ENCODE data around the gene TTC16.

TTC16 gene

DNA sequence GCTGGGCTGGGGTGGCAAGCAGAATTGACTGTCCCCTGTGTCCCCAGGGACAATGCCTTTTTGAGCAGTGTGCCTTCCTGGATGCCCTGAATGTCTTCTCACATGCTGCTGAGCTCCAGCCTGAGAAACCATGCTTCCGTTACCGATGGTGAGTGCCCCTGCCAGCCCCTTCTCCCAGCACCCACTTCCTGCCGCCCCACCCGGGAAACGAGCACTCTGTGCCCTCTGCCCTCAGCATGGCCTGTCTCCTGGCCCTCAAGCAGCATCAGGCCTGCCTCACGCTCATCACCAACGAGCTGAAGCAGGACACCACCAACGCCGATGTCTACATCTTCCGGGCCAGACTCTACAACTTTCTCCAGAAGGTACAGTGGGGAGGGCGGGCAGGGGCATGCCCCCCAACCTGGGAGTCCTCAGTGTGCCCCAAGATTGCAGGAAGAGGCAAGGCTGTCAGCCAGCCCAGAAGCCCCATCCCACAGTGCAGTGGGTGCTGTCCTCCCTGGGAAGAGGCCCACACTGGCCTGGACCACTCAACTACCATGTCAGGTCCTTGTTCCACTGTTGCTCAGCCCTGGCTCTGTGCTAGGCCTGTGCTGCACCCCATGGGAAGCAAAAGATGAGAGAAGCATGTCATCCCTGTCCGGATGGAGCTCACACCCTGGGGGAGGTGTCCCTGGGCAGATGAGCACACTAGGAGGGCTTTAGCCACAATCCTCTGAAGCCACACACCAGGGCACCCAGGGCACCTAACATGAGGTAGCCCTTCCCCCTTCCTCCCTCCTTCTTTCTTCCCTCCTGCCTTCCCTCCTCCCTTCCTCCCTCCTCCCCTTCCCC lies 4.4 kb downstream of the TTC16 start:
- Histone ChIP-seq H3K79me1 (ENCODE audit: low read length) (no peaks in the 10 kb centered on the region), H3K79me2 (ENCODE audit: control insufficient read depth, insufficient read depth, low read length) (no peaks in the 10 kb centered on the region), H3K27me3 (ENCODE audit: insufficient read depth, low read length, poor library complexity) (no peaks in the 10 kb centered on the region), H4K8ac (ENCODE audit: low read depth, low read length) (no peak overlapping the region), H3K56ac (ENCODE audit: low read length) (no peak overlapping the region), H3K4me1 (ENCODE audit: control insufficient read depth, low read depth, low read length) (no peaks in the 10 kb centered on the region), H3K4me2 (ENCODE audit: low read length) (no peak overlapping the region), H2AK5ac (ENCODE audit: low read length) (no peak overlapping the region), H2BK120ac (ENCODE audit: low read depth, low read length) (no peak overlapping the region), H4K5ac (ENCODE audit: low read length) (no peak overlapping the region), H3K23ac (ENCODE audit: low read length) (no peak overlapping the region), H3K4ac (ENCODE audit: low read depth, low read length) (no peak overlapping the region), H2BK5ac (ENCODE audit: low read length) (no peak overlapping the region), H2BK15ac (replicated peaks; ENCODE audit: low read depth) (no peak overlapping the region), H3K27ac (ENCODE audit: low read depth, low read length) (no peak overlapping the region), H3K18ac (ENCODE audit: low read length) (no peak overlapping the region), H3K4me3 (ENCODE audit: low read length) (no peak overlapping the region), H3K9ac (ENCODE audit: low read length) (no peak overlapping the region), H3K36me3 (ENCODE audit: control insufficient read depth, insufficient read depth, low read length) (no peaks in the 10 kb centered on the region)
- no peak for DNase-seq
- WGBS (ENCODE audit: extremely low coverage, insufficient coverage, low lambda C conversion rate) = no CpG with 5 or more reads among the region's 12 CpGs

DNA sequence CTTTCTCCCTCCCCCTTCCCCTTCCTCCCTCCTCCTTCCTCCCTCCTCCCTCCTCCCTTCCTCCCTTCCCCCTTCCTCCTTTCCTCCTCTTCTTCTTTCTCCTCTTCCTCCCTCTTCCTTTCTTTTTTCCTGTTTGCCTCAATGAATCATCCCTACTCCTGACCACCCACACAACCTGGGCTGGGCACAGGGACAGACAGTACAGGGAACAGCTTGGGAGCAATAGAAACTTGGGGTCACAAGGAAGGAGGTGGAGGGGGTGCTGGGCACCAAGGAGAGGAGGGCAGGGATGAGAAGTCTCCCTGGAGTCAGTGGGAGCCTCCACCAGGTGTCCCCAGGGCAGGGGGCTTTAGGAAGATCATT lies 5.0 kb downstream of the TTC16 start:
- Histone ChIP-seq H3K18ac (ENCODE audit: low read length) (no peak overlapping the region), H3K36me3 (ENCODE audit: control insufficient read depth, insufficient read depth, low read length) (no peaks in the 10 kb centered on the region), H3K79me1 (ENCODE audit: low read length) (no peaks in the 10 kb centered on the region), H2BK15ac (replicated peaks; ENCODE audit: low read depth) (no peak overlapping the region), H2BK120ac (ENCODE audit: low read depth, low read length) (no peak overlapping the region), H3K9ac (ENCODE audit: low read length) (no peak overlapping the region), H3K23ac (ENCODE audit: low read length) (no peak overlapping the region), H4K8ac (ENCODE audit: low read depth, low read length) (no peak overlapping the region), H3K4me1 (ENCODE audit: control insufficient read depth, low read depth, low read length) (no peaks in the 10 kb centered on the region), H3K79me2 (ENCODE audit: control insufficient read depth, insufficient read depth, low read length) (no peaks in the 10 kb centered on the region), H3K27me3 (ENCODE audit: insufficient read depth, low read length, poor library complexity) (no peaks in the 10 kb centered on the region), H2BK5ac (ENCODE audit: low read length) (no peak overlapping the region), H3K27ac (ENCODE audit: low read depth, low read length) (no peak overlapping the region), H3K56ac (ENCODE audit: low read length) (no peak overlapping the region), H2AK5ac (ENCODE audit: low read length) (no peak overlapping the region), H3K4me2 (ENCODE audit: low read length) (no peak overlapping the region), H3K4ac (ENCODE audit: low read depth, low read length) (no peak overlapping the region), H3K4me3 (ENCODE audit: low read length) (no peak overlapping the region), H4K5ac (ENCODE audit: low read length) (no peak overlapping the region)
- DNase-seq = no peak

DNA sequence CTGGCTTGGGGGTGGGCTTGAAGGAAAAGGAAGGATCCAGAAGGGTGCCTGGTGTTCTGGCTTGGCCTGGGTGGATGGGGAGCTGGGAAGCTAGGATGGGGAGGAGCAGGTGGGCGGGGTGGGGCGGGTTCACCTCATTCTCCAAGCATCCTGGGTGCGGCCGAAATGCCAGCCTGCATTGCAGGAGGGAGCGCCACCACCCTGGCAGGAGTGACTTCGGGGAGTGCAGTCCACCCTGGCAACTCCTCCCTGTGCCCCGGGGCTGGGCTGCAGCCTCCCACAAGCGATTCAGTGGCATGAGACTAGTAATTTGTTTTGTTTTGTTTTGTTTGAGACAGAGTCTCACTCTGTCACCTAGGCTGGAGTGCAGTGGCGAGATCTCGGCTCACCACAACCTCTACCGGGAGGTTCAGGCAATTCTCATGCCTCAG lies 5.5 kb downstream of the TTC16 start:
- Histone ChIP-seq H3K4me2 (ENCODE audit: low read length) (no peak overlapping the region), H2BK120ac (ENCODE audit: low read depth, low read length) (no peak overlapping the region), H3K4me1 (ENCODE audit: control insufficient read depth, low read depth, low read length) (no peaks in the 10 kb centered on the region), H2BK15ac (replicated peaks; ENCODE audit: low read depth) (no peak overlapping the region), H3K4me3 (ENCODE audit: low read length) (no peak overlapping the region), H3K18ac (ENCODE audit: low read length) (no peak overlapping the region), H2BK5ac (ENCODE audit: low read length) (no peak overlapping the region), H3K79me1 (ENCODE audit: low read length) (no peaks in the 10 kb centered on the region), H2AK5ac (ENCODE audit: low read length) (no peak overlapping the region), H4K8ac (ENCODE audit: low read depth, low read length) (no peak overlapping the region), H3K56ac (ENCODE audit: low read length) (no peak overlapping the region), H3K9ac (ENCODE audit: low read length) (no peak overlapping the region), H3K23ac (ENCODE audit: low read length) (no peak overlapping the region), H3K36me3 (ENCODE audit: control insufficient read depth, insufficient read depth, low read length) (no peaks in the 10 kb centered on the region), H3K27ac (ENCODE audit: low read depth, low read length) (no peak overlapping the region), H4K5ac (ENCODE audit: low read length) (no peak overlapping the region), H3K27me3 (ENCODE audit: insufficient read depth, low read length, poor library complexity) (no peaks in the 10 kb centered on the region), H3K79me2 (ENCODE audit: control insufficient read depth, insufficient read depth, low read length) (no peaks in the 10 kb centered on the region), H3K4ac (ENCODE audit: low read depth, low read length) (no peak overlapping the region)
- no CpG with 5 or more reads among the region's 11 CpGs for WGBS (ENCODE audit: extremely low coverage, insufficient coverage, low lambda C conversion rate)
- no peak for DNase-seq

DNA sequence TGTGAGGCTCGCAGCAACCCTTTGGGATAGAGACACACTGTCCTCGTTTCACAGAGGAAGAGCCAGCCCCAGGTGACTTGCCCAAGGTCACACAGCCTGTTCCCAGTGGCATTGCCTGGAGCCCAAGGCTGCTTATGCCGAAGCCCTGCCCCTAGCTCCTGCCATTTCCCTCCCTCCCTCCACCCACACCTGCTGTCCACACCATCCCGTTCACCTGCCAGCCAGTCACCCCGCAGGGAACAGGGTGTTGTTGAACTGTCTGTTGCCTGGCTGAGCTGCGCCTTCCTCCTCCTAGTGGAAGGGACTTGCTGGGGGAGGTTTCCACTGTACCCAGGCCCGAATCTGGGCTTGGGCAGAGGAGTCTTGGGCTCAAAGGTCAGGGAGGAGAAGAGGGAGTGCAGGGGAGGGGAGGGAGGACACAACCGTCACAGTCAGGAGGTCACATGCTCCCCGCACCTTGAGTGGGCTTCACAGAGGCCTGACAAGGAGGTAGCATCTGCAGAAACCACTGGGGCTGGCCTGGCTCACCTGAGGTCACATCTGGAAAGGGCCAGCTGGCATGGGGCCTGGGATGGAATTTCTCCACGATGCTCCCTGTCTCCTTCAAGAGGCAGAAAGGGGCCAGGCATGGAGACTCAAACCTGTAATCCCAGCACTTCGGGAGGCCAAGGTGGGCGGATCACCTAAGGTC lies 6.3 kb downstream of the TTC16 start:
- no peaks in the 10 kb centered on the region for H3K79me2 ChIP-seq (ENCODE audit: control insufficient read depth, insufficient read depth, low read length)
- no peaks in the 10 kb centered on the region for H3K4me1 ChIP-seq (ENCODE audit: control insufficient read depth, low read depth, low read length)
- no peak overlapping the region for H3K4me3 ChIP-seq (ENCODE audit: low read length)
- no peak overlapping the region for H2BK5ac ChIP-seq (ENCODE audit: low read length)
- H4K8ac ChIP-seq (ENCODE audit: low read depth, low read length) = no peak overlapping the region
- no peak for DNase-seq
- H3K9ac ChIP-seq (ENCODE audit: low read length) = no peak overlapping the region
- WGBS (ENCODE audit: extremely low coverage, insufficient coverage, low lambda C conversion rate) = no CpG with 5 or more reads among the region's 12 CpGs
- no peak overlapping the region for H3K4me2 ChIP-seq (ENCODE audit: low read length)
- no peak overlapping the region for H2BK15ac ChIP-seq (replicated peaks; ENCODE audit: low read depth)
- H3K79me1 ChIP-seq (ENCODE audit: low read length) = no peaks in the 10 kb centered on the region
- H2AK5ac ChIP-seq (ENCODE audit: low read length) = no peak overlapping the region
- H3K56ac ChIP-seq (ENCODE audit: low read length) = no peak overlapping the region
- no peak overlapping the region for H4K5ac ChIP-seq (ENCODE audit: low read length)
- H3K18ac ChIP-seq (ENCODE audit: low read length) = no peak overlapping the region
- H3K36me3 ChIP-seq (ENCODE audit: control insufficient read depth, insufficient read depth, low read length) = no peaks in the 10 kb centered on the region
- H2BK120ac ChIP-seq (ENCODE audit: low read depth, low read length) = no peak overlapping the region
- H3K27ac ChIP-seq (ENCODE audit: low read depth, low read length) = no peak overlapping the region
- H3K27me3 ChIP-seq (ENCODE audit: insufficient read depth, low read length, poor library complexity) = no peaks in the 10 kb centered on the region
- H3K4ac ChIP-seq (ENCODE audit: low read depth, low read length) = no peak overlapping the region
- no peak overlapping the region for H3K23ac ChIP-seq (ENCODE audit: low read length)

DNA sequence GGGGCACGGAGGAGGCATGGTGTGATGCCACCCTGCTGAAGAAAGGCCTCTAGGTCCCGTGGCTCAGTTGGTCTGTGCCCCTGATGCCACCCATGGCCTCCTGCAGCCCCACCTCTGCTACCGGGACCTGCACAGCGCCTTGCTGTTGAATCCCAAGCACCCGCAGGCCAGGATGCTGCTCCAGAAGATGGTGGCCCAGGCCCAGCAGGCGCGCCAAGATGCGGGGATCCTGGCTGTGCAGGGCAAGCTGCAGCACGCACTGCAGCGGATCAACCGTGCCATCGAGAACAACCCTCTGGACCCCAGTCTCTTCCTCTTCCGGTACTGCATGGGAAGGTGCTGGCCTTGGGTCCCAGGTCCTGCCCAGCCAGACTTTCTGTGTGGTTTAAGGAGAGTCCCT lies 7.1 kb downstream of the TTC16 start:
- H3K4me1 ChIP-seq (ENCODE audit: control insufficient read depth, low read depth, low read length) = no peaks in the 10 kb centered on the region
- H3K18ac ChIP-seq (ENCODE audit: low read length) = no peak overlapping the region
- no peak overlapping the region for H2BK5ac ChIP-seq (ENCODE audit: low read length)
- no peak overlapping the region for H3K4me3 ChIP-seq (ENCODE audit: low read length)
- no peak overlapping the region for H3K9ac ChIP-seq (ENCODE audit: low read length)
- H3K36me3 ChIP-seq (ENCODE audit: control insufficient read depth, insufficient read depth, low read length) = no peaks in the 10 kb centered on the region
- no peaks in the 10 kb centered on the region for H3K27me3 ChIP-seq (ENCODE audit: insufficient read depth, low read length, poor library complexity)
- WGBS (ENCODE audit: extremely low coverage, insufficient coverage, low lambda C conversion rate) = no CpG with 5 or more reads among the region's 13 CpGs
- H3K23ac ChIP-seq (ENCODE audit: low read length) = no peak overlapping the region
- no peak for DNase-seq
- H4K5ac ChIP-seq (ENCODE audit: low read length) = no peak overlapping the region
- no peak overlapping the region for H3K4ac ChIP-seq (ENCODE audit: low read depth, low read length)
- H3K79me1 ChIP-seq (ENCODE audit: low read length) = no peaks in the 10 kb centered on the region
- no peak overlapping the region for H2BK120ac ChIP-seq (ENCODE audit: low read depth, low read length)
- H3K56ac ChIP-seq (ENCODE audit: low read length) = no peak overlapping the region
- no peak overlapping the region for H2AK5ac ChIP-seq (ENCODE audit: low read length)
- no peak overlapping the region for H2BK15ac ChIP-seq (replicated peaks; ENCODE audit: low read depth)
- no peak overlapping the region for H4K8ac ChIP-seq (ENCODE audit: low read depth, low read length)
- no peaks in the 10 kb centered on the region for H3K79me2 ChIP-seq (ENCODE audit: control insufficient read depth, insufficient read depth, low read length)
- H3K4me2 ChIP-seq (ENCODE audit: low read length) = no peak overlapping the region
- H3K27ac ChIP-seq (ENCODE audit: low read depth, low read length) = no peak overlapping the region
